Fibroblast of lung (primary cell): Measurements from ENCODE around the gene HRH1.
A peak's percentile ranks its signal among the peaks of the same experiment; 100 is the strongest.

ENCODE experiments used
- EZH2 ChIP-seq: IDR thresholded peaks from 2 replicates; pipeline ENCODE4 v1.5.1; 2012; ENCODE audit warnings: low read length, control low read depth, mild to moderate bottlenecking; ENCODE audit errors: missing control alignments
- TF ChIP-seq, protein P1 (sequence below), 2 donors: IDR thresholded peaks in 1 of 2; conservative IDR thresholded peaks in 1 of 2; 1 replicate in 1 of 2; 2 replicates in 1 of 2; pipeline ENCODE4 v1.5.1; 2011 to 2012; ENCODE audit warnings: low read length in 2 of 2, control low read depth in 1 of 2, inconsistent platforms in 1 of 2, low read depth in 1 of 2, mild to moderate bottlenecking in 1 of 2

DNA sequence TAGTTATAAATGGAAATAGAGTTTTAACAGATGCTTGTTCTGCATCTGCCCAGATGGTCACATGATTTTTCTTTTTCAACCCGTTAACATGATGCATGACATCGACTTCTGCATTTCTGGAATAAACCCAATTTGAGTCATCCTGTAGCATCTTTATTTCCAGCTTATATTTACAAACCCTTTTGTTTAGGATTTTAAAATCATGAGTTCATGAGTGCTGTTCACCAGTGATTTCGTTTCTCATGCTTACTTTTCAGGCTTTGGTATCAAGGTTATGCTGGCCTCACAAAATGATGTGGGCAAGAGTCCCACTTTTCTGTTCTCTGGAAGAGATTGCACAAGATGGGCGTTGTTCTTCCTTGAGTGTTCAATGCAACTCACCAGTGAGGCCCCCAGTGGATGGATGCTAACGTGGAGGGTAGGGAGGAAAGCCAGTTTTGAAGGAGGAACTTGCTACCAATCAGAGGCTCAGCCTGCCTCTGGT, 5.2 kb downstream of the HRH1 start:
- TF ChIP-seq, protein P1, sequence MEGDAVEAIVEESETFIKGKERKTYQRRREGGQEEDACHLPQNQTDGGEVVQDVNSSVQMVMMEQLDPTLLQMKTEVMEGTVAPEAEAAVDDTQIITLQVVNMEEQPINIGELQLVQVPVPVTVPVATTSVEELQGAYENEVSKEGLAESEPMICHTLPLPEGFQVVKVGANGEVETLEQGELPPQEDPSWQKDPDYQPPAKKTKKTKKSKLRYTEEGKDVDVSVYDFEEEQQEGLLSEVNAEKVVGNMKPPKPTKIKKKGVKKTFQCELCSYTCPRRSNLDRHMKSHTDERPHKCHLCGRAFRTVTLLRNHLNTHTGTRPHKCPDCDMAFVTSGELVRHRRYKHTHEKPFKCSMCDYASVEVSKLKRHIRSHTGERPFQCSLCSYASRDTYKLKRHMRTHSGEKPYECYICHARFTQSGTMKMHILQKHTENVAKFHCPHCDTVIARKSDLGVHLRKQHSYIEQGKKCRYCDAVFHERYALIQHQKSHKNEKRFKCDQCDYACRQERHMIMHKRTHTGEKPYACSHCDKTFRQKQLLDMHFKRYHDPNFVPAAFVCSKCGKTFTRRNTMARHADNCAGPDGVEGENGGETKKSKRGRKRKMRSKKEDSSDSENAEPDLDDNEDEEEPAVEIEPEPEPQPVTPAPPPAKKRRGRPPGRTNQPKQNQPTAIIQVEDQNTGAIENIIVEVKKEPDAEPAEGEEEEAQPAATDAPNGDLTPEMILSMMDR (conservative IDR thresholded peaks at IDR 0.05 in 1 of 2, IDR thresholded peaks at IDR 0.05 in 1 of 2; ENCODE audit: low read depth in 1 of 2, low read length in 2 of 2): peak; percentile 19 to 38
- TF ChIP-seq EZH2: no peak
